H1 (cell line): ENCODE results near the gene CALM3. TPM values are rescaled to one million over a fixed set of nuclear protein-coding genes. Genes with fewer than 3 reads are reported as not detected.

Experiments
- CEBPB ChIP-seq: IDR thresholded peaks from 2 replicates; pipeline ENCODE4 v1.6.1; 2012; ENCODE audit warnings: low read depth, low read length
- CREB1 ChIP-seq: IDR thresholded peaks from 2 replicates; pipeline ENCODE4 v1.6.1; 2012; ENCODE audit warnings: inconsistent platforms
- JUN ChIP-seq: IDR thresholded peaks from 2 replicates; pipeline ENCODE4 v1.6.1; 2011; ENCODE audit warnings: low read depth, mild to moderate bottlenecking, improper control_type of control experiment, low read length
- PHF8 ChIP-seq: fragments of 200-600 bp; sonication (generic); conservative IDR thresholded peaks from 2 replicates; pipeline ENCODE4 v1.7.1; 2012; ENCODE audit warnings: low read depth, mild to moderate bottlenecking, inconsistent platforms, low read length, moderate library complexity
- POU5F1 ChIP-seq: IDR thresholded peaks from 2 replicates; pipeline ENCODE4 v1.6.1; 2011; ENCODE audit warnings: low read depth, mild to moderate bottlenecking, low read length, moderate library complexity
- RBBP5 ChIP-seq: IDR thresholded peaks from 2 replicates; pipeline ENCODE4 v1.7.1; 2012; ENCODE audit warnings: low read depth, mild to moderate bottlenecking, inconsistent platforms, low read length, moderate library complexity, borderline replicate concordance
- SP4 ChIP-seq: IDR thresholded peaks from 2 replicates; pipeline ENCODE4 v1.6.1; 2012; ENCODE audit warnings: low read length, inconsistent platforms
- polyA plus RNA-seq, 7 experiments: library from polyadenylated mRNA; depleted of rRNA in 3 of 7; stranded (reverse) in 5 of 7; unstranded in 2 of 7; fragments of >200 nt in 5 of 7; fragments of 200-250 nt in 2 of 7; gene quantifications; 1 replicate in 5 of 7; 2 replicates in 1 of 7; 4 replicates in 1 of 7; pipeline versions ENCODE4 v1.2.1 to v1.2.3, GENCODE V29; 2011 to 2013; ENCODE audit warnings: missing spikeins in 2 of 7, mixed read lengths in 2 of 7
- total RNA-seq: library from RNA; stranded (reverse); fragmentation: NEBNext Ultra II Directional; extraction: Animal tissue kit (Norgen Biotek cat#: 25700); gene quantifications from 2 replicates; pipeline ENCODE4 v1.2.1, GENCODE V29; 2021
- TF ChIP-seq, protein P1 (sequence below): fragments of 300-600 bp; sonication (generic); IDR thresholded peaks from 2 replicates; pipeline ENCODE4 v1.7.1; 2012; ENCODE audit warnings: low read length, moderate library complexity, mild to moderate bottlenecking, inconsistent platforms; ENCODE audit not compliant: insufficient replicate concordance

Gene CALM3
- total and polyA plus RNA-seq, 2 of the 8 experiments (the other 6 are each of a cell fraction or from before 2014, with no cell fraction given) = 315 to 326 TPM

DNA sequence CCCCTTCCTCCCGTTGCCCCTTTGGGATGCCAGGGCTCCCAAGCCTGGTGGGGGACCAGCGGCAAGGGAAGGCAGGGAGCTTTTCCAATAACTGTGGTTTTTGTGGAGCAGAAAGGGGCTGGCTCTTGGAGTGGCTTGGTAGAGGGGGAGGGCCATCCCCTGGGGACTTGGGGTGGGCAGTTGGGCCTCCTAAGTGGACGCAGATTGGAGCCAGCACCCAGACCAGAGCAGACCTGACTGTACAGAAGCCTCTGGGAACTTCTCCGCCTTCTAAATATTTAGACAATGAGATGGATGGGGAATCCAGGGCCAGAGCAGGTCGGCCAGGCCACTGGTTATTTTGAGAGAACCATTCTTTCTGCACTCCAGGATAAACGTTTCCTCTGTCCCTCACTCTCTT is 19.6 kb downstream of the CALM3 start (continued):
- TF ChIP-seq, protein P1, sequence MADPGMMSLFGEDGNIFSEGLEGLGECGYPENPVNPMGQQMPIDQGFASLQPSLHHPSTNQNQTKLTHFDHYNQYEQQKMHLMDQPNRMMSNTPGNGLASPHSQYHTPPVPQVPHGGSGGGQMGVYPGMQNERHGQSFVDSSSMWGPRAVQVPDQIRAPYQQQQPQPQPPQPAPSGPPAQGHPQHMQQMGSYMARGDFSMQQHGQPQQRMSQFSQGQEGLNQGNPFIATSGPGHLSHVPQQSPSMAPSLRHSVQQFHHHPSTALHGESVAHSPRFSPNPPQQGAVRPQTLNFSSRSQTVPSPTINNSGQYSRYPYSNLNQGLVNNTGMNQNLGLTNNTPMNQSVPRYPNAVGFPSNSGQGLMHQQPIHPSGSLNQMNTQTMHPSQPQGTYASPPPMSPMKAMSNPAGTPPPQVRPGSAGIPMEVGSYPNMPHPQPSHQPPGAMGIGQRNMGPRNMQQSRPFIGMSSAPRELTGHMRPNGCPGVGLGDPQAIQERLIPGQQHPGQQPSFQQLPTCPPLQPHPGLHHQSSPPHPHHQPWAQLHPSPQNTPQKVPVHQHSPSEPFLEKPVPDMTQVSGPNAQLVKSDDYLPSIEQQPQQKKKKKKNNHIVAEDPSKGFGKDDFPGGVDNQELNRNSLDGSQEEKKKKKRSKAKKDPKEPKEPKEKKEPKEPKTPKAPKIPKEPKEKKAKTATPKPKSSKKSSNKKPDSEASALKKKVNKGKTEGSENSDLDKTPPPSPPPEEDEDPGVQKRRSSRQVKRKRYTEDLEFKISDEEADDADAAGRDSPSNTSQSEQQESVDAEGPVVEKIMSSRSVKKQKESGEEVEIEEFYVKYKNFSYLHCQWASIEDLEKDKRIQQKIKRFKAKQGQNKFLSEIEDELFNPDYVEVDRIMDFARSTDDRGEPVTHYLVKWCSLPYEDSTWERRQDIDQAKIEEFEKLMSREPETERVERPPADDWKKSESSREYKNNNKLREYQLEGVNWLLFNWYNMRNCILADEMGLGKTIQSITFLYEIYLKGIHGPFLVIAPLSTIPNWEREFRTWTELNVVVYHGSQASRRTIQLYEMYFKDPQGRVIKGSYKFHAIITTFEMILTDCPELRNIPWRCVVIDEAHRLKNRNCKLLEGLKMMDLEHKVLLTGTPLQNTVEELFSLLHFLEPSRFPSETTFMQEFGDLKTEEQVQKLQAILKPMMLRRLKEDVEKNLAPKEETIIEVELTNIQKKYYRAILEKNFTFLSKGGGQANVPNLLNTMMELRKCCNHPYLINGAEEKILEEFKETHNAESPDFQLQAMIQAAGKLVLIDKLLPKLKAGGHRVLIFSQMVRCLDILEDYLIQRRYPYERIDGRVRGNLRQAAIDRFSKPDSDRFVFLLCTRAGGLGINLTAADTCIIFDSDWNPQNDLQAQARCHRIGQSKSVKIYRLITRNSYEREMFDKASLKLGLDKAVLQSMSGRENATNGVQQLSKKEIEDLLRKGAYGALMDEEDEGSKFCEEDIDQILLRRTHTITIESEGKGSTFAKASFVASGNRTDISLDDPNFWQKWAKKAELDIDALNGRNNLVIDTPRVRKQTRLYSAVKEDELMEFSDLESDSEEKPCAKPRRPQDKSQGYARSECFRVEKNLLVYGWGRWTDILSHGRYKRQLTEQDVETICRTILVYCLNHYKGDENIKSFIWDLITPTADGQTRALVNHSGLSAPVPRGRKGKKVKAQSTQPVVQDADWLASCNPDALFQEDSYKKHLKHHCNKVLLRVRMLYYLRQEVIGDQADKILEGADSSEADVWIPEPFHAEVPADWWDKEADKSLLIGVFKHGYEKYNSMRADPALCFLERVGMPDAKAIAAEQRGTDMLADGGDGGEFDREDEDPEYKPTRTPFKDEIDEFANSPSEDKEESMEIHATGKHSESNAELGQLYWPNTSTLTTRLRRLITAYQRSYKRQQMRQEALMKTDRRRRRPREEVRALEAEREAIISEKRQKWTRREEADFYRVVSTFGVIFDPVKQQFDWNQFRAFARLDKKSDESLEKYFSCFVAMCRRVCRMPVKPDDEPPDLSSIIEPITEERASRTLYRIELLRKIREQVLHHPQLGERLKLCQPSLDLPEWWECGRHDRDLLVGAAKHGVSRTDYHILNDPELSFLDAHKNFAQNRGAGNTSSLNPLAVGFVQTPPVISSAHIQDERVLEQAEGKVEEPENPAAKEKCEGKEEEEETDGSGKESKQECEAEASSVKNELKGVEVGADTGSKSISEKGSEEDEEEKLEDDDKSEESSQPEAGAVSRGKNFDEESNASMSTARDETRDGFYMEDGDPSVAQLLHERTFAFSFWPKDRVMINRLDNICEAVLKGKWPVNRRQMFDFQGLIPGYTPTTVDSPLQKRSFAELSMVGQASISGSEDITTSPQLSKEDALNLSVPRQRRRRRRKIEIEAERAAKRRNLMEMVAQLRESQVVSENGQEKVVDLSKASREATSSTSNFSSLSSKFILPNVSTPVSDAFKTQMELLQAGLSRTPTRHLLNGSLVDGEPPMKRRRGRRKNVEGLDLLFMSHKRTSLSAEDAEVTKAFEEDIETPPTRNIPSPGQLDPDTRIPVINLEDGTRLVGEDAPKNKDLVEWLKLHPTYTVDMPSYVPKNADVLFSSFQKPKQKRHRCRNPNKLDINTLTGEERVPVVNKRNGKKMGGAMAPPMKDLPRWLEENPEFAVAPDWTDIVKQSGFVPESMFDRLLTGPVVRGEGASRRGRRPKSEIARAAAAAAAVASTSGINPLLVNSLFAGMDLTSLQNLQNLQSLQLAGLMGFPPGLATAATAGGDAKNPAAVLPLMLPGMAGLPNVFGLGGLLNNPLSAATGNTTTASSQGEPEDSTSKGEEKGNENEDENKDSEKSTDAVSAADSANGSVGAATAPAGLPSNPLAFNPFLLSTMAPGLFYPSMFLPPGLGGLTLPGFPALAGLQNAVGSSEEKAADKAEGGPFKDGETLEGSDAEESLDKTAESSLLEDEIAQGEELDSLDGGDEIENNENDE = no peak
- TF ChIP-seq POU5F1 (no peak), SP4 (no peak), JUN (no peak), CREB1 (no peak), PHF8 (no peak), RBBP5 (no peak), CEBPB (no peak)
